GM19043 (cell line): ENCODE results near the gene YTHDC2.

ENCODE experiments used
- ATAC-seq: cut with Tn5 transposase; IDR thresholded peaks from one replicate; pipeline ENCODE4 v1.9.1; 2021; ENCODE audit warnings: low read depth; ENCODE audit not compliant: unreplicated experiment

Gene YTHDC2

GRCh38 chr5:113518884-113519283 is 5.4 kb downstream of the YTHDC2 start:
- no peak for ATAC-seq

DNA sequence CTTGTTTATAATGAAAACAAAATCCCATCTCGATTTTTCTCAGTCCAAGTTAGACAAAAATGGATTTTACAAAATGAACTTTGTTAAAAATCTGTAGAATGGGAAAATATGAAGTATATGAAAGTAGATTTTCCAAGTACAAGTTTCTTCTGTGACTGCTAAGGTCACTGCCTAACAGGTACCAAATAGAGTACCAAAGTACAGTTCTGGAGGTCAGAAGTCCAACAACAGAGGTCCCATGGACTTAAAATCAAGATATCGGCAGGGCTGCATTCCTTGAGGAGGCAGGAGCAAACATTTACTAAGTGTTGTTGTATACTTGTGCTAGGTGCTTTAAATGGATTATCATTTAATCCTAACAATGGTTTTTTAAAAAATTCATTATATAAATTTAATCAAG is 5.9 kb downstream of the YTHDC2 start:
- ATAC-seq = no peak

- peak; percentile 57 for ATAC-seq
These were observed 6.9 kb downstream of the YTHDC2 start for GRCh38 chr5:113520429-113520828.

GRCh38 chr5:113520899-113521298 is 7.4 kb downstream of the YTHDC2 start:
- peak; percentile 1 for ATAC-seq

DNA sequence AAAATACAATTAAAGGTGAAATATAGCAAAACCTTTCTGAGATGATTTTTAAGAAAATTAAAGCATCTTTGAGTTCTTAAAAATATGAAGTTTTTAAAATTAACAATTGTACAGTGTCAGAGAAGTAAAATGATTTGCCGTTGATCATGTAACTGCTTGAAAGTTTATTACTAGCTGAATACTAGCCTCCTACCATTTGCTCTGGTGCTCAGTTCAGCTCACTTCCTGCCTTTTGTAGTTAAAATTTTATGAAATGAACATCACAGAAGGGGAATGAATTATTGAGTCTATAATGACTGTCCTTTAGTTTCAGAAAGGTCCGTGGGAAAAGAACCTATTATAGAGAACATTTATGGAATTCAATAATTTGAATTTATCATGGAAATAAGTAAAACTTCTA is 9.7 kb downstream of the YTHDC2 start:
- ATAC-seq = no peak

GRCh38 chr5:113524927-113525326 is 11.4 kb downstream of the YTHDC2 start:
- peak; percentile 52 for ATAC-seq

- no peak for ATAC-seq
These were observed 12.9 kb downstream of the YTHDC2 start for GRCh38 chr5:113526421-113526820.

DNA sequence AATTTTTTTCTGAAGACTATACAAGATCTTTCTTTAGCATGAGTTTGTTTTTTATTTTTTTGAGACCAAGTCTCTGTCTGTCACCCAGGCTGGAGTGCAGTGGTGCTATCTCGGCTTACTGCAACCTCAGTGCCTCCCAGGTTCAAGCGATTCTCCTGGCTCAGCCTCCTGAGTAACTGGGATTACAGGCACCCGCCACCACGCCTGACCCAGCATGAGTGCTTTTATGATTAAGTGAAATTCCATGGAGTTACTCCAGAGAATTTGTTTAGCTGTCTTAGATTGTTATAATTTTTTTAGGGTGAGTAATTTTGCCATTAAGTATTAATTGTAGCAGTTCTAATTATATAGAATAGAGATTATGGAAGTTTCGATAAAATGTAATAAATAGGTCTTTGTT is 14.3 kb downstream of the YTHDC2 start:
- no peak for ATAC-seq

DNA sequence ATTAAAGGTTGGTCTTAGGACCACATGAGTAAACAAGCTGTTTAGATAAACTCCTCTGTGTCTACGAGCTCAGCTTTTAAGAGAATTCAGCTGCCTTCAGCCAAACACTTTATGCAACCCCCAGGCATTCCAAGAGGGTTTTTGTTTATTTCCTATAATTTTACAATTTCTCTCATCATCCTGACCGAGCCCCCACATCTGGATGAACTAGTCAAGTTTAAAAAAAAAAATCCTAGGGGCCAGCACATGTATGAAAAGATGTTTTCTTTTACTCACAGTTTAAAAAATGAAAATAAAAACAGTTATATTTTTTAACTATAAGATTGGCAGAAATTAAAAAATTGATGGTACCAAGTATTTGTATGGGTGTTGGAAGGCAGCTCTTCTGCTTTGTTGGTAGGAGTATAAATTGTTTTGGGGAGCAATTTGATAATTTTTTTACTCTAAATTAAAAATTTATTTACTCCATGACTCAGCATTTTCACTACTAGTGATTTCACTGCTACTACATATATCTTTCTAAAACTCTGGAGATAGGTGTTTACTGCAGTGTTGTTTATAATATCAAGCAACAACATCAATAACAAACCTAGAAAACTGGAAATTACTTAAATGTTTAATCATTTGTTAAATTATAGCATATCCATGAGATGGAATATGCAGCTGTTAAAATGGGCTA is 18.1 kb downstream of the YTHDC2 start:
- ATAC-seq = no peak

DNA sequence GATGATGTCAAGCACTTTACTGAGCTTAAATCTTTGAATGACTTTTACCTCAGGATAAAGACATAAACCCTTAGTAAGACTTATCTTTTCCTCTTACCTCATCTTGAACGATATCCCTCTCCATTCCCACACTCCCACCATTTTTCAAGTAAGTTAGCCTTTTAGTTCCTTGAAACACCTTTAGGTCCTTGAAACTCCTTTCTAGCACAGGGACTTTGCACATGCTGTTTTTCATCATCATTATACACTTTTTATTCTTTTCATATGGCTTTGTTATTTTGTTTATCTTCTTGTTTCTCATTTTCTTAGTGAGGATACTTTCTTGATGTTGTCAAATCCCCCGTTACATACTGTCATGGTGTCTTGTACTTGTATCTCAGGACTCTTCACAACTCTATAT is 24.8 kb downstream of the YTHDC2 start:
- no peak for ATAC-seq

DNA sequence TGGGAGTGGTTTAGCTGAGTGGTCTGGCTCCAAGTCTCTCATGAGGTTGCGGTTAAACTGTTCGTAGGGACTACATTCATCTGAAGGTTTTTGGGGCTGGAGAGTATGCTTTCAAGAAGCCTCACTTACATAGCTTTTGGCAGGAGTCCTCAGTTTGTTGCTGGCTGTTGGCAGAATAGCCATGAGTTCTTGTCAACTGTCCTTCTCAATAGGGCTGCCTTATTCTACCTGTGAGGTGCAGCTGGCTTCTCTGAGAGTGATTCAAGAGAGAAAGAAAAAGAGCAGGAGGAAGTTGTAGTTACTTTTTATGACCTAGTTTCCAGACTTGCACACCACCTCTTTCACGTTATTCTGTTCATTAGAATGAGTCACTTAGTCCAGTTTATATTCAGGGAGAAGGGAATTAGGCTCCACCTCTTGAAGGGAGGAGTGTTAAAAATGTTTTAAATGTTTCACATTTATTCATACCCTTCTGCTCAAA is 33.2 kb downstream of the YTHDC2 start:
- ATAC-seq = no peak

- ATAC-seq = peak; percentile 87
These were observed 34.9 kb downstream of the YTHDC2 start for GRCh38 chr5:113548396-113548795.

DNA sequence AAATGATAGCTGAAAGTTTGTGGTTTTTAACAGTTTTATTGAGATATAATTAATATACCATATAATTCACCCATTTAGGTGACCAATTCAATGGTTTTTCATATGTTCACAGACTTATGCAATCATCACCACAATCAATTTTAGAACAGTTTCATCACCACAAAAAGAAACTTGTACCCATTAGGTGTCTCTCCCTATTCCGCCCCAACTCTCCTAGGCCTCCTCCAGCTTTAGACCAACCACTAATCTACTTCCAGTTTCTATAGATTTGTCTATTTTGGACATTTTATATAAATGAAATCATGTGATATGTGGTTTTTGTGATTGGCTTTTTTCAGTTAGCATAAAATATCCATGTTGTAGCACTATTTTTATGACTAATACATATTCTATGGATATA is 38.6 kb downstream of the YTHDC2 start:
- ATAC-seq = no peak

- no peak for ATAC-seq
These were observed 39.1 kb downstream of the YTHDC2 start for GRCh38 chr5:113552620-113553019.

DNA sequence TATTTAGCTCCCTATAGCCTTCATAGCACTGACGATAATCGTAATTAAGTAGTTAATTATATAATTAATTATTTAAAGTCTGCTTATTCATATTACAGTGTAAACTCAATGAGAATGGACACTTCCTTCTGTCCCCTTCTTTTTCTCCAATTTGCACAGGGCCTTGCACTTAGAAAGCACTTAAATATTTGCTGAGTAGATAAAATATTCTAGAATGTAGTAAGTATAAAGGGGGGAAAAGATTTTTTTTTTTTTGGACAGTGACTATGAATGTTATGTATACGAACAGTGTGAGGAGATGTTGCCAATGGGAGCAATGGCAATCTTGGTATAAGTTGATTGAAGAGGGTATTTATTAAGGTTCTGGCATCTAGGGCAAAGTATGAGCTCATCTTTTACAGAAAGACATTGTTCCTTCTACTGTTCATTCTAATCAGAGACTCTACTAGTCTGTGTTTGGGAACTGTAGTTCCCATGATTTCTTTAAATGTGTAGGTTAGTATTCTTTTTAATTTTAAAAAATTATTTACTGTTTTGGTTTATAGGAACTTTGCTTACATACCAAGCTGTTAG is 49.4 kb downstream of the YTHDC2 start:
- no peak for ATAC-seq

DNA sequence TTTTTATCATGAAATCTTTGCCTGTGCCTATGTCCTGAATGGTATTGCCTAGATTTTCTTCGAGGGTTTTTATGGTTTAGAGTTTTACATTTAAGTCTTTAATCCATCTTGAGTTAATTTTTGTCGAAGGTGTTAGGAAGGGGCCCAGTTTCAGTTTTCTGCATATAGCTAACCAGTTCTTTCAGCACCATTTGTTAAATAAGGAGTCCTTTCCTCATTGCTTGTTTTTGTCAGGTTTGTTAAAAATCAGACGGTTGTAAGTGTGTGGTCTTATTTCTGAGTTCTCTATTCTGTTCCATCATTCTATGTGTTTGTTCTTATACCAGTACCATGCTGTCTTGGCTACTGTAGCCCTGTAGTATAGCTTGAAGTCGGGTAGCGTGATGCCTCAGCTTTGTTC is 55.9 kb downstream of the YTHDC2 start:
- ATAC-seq = no peak

GRCh38 chr5:113572716-113573115 is 59.2 kb downstream of the YTHDC2 start:
- ATAC-seq = no peak

GRCh38 chr5:113574417-113574816 is 60.9 kb downstream of the YTHDC2 start:
- ATAC-seq = no peak

- no peak for ATAC-seq
These were observed 61.6 kb downstream of the YTHDC2 start for GRCh38 chr5:113575074-113575473.

DNA sequence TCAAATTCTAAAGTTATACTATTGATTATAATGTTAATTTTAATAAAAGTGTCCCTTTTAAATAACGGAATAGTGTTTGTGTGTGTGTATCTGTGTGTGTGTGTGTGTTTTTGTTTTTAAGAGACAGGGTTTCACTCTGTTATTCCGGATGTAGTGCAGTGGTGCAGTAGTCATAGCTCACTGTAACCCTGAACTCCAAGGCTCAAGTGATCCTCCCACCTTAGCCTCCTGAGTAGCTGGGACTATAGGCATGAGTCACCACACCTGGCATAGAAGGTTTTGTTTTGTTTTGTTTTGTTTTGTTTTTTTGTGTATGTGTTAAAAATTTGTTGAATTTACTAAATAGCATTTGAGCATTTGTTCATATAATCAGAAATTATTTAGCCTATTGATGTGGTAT is 64.6 kb downstream of the YTHDC2 start:
- ATAC-seq = no peak

GRCh38 chr5:113581388-113581787 is 67.9 kb downstream of the YTHDC2 start:
- no peak for ATAC-seq

DNA sequence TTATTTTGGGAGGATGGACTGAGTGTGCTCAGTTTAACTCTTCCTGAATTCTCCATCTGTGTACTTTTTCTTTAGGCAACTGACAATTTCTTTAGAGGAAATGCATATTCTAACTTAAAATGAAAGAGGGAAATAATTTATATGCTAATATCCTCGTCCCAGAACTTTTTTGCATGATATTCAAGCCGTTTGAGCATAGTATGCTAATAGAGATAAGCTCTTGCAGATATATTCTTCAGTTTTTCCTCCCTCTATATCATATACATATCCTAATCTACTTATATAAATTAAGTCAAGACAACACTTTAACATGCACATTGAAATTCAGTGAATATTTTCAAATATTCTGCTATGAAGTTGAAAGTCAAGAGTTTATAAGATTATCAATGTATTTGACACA is 84.7 kb downstream of the YTHDC2 start:
- no peak for ATAC-seq
